ENCODE results near the gene ADGRA1.
"Not testable (repeated sequence)": the region's sequence is repeated elsewhere in the genome, so short reads cannot be mapped to it uniquely, and the experiment has no call there.

Gene ADGRA1

GRCh38 chr10:133144771-133145170 is 57.0 kb downstream of the ADGRA1 start:
- DNase-seq: no peak
- TF ChIP-seq GATA1 (IDR thresholded peaks at IDR 0.05; ENCODE audit: low read depth, low read length) (no peak), POLR2A (IDR thresholded peaks at IDR 0.05; ENCODE audit: low read length) (no peak)

GRCh38 chr10:133150226-133150625 is 62.5 kb downstream of the ADGRA1 start:
- no peak for DNase-seq
- TF ChIP-seq POLR2A (IDR thresholded peaks at IDR 0.05; ENCODE audit: low read length): no peak
- no peak for TF ChIP-seq GATA1 (IDR thresholded peaks at IDR 0.05; ENCODE audit: low read depth, low read length)

- no peak for DNase-seq
Observed at GRCh38 chr10:133150656-133151055, 62.9 kb downstream of the ADGRA1 start.

GRCh38 chr10:133151071-133151470 is 63.3 kb downstream of the ADGRA1 start:
- not testable (repeated sequence) for DNase-seq

More at GRCh38 chr10:133150656-133151055, 62.9 kb downstream of the ADGRA1 start:
- TF ChIP-seq POLR2A (IDR thresholded peaks at IDR 0.05; ENCODE audit: low read length): no peak
- TF ChIP-seq GATA1 (IDR thresholded peaks at IDR 0.05; ENCODE audit: low read depth, low read length): no peak

GRCh38 chr10:133151543-133151972 is 63.8 kb downstream of the ADGRA1 start:
- no peak for TF ChIP-seq POLR2A (IDR thresholded peaks at IDR 0.05; ENCODE audit: low read length)
- TF ChIP-seq GATA1 (IDR thresholded peaks at IDR 0.05; ENCODE audit: low read depth, low read length): no peak
- DNase-seq: no peak

GRCh38 chr10:133154411-133154810 is 66.7 kb downstream of the ADGRA1 start:
- DNase-seq: no peak
- TF ChIP-seq POLR2A (IDR thresholded peaks at IDR 0.05; ENCODE audit: low read length): no peak
- no peak for TF ChIP-seq GATA1 (IDR thresholded peaks at IDR 0.05; ENCODE audit: low read depth, low read length)

- TF ChIP-seq GATA1 (IDR thresholded peaks at IDR 0.05; ENCODE audit: low read depth, low read length): no peak
- TF ChIP-seq POLR2A (IDR thresholded peaks at IDR 0.05; ENCODE audit: low read length): no peak
- no peak for DNase-seq
Observed at GRCh38 chr10:133154996-133155778, 67.5 kb downstream of the ADGRA1 start.

GRCh38 chr10:133156674-133157579 is 69.2 kb downstream of the ADGRA1 start:
- DNase-seq: no peak
- TF ChIP-seq POLR2A (IDR thresholded peaks at IDR 0.05; ENCODE audit: low read length): no peak
- no peak for TF ChIP-seq GATA1 (IDR thresholded peaks at IDR 0.05; ENCODE audit: low read depth, low read length)

- no peak for TF ChIP-seq GATA1 (IDR thresholded peaks at IDR 0.05; ENCODE audit: low read depth, low read length)
- no peak for TF ChIP-seq POLR2A (IDR thresholded peaks at IDR 0.05; ENCODE audit: low read length)
- no peak for DNase-seq
Observed at GRCh38 chr10:133157662-133158436, 70.1 kb downstream of the ADGRA1 start.

GRCh38 chr10:133158437-133158755 is 70.7 kb downstream of the ADGRA1 start:
- no peak for DNase-seq
- TF ChIP-seq GATA1 (IDR thresholded peaks at IDR 0.05; ENCODE audit: low read depth, low read length): no peak
- no peak for TF ChIP-seq POLR2A (IDR thresholded peaks at IDR 0.05; ENCODE audit: low read length)

- no peak for DNase-seq
- TF ChIP-seq GATA1 (IDR thresholded peaks at IDR 0.05; ENCODE audit: low read depth, low read length): no peak
- no peak for TF ChIP-seq POLR2A (IDR thresholded peaks at IDR 0.05; ENCODE audit: low read length)
Observed at GRCh38 chr10:133158756-133159610, 71.3 kb downstream of the ADGRA1 start.

- no peak for TF ChIP-seq POLR2A (IDR thresholded peaks at IDR 0.05; ENCODE audit: low read length)
- TF ChIP-seq GATA1 (IDR thresholded peaks at IDR 0.05; ENCODE audit: low read depth, low read length): no peak
- no peak for DNase-seq
Observed at GRCh38 chr10:133159611-133159949, 71.9 kb downstream of the ADGRA1 start.
